Stimulated activated CD4-positive, alpha-beta T cell treated with anti-CD3 and anti-CD28 coated beads, Interleukin-1b, Interleukin-23, amount 100 ng/mL, for 48 hours (primary cell): ENCODE measurements around the gene WHRN.
A peak's percentile ranks its signal among the peaks of the same experiment; 100 is the strongest.

Experiments used
- DNase-seq: peaks from one replicate; pipeline ENCODE4 v3.0.0-alpha.2; 2020

The WHRN gene

GRCh38 chr9:114513055-114513958 lies 8.0 kb upstream of the WHRN start:
- no peak for DNase-seq

GRCh38 chr9:114511978-114512874 lies 7.0 kb upstream of the WHRN start:
- no peak for DNase-seq

DNA sequence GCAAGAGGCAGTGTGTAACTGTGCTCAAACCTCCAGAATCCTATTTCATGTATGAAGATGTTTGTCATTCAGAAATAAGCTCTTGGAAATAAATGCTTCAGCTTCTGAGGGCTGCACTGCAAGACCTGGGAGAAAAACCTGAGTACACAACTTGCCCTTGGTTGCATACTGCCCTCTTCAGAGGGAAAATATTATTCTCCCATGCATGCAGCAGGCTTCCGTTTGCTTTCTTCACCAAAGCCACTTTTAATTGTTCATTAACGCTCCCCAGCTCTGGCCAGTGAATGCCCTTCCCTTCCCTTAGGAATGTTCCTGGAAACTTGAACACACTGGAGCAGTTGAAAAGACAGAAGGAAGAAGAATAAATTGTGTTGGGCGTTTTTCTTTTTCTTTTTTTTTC lies 2.5 kb upstream of the WHRN start:
- no peak for DNase-seq

GRCh38 chr9:114506082-114506390 lies 763 bp upstream of the WHRN start:
- DNase-seq, result no peak

- peak; percentile 28 for DNase-seq
Measured at GRCh38 chr9:114504341-114505186, 709 bp downstream of the WHRN start.

GRCh38 chr9:114503522-114504340 lies 1.5 kb downstream of the WHRN start:
- DNase-seq, result no peak

DNA sequence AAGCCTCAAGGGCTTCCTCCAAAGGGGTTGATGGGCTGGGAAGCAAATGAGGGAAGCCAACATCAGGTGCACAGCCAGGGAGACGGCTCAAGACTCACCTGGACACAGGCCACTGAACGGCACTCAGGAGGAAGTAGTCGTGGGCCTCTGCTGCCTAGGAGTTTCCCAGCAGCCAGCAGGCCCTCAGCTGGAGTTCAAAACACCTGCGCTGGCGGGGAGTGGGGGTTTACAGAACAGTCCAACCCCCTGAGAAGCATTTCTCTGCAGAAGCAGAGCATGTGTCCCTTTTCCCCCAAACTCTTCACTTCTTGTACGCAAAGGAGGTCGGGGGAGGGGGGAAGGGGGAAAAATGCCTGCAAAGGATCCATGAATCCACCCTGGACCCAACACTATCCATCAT lies 2.3 kb downstream of the WHRN start:
- no peak for DNase-seq

- no peak for DNase-seq
Measured at GRCh38 chr9:114501796-114502682, 3.2 kb downstream of the WHRN start.

DNA sequence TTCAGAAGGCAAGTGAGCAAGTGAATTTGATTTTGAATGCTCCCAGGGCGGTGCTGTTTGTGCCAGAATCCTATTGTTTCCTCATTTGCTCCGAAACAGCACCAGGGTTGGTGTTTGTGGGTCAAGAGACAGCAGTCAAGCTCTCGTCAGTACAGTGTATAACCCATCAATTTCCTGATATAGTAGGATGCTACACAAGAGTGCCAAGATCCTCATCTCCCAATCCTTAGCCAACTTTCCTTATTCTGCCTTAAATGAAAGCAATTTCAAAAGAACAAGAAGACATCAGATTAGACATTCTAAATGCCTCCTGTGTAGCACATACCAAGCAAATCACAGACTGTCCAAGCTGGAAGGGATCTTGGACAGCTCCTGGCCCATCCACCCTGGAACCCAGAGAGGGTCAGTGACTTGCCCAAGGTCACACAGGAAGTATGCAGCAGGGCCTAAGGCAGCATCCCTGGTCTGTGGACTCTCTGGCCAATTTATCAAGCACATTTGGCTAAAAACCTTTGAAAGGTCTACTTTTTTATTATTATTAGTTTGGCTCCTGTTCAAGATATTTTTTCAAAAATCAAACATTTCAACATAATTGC lies 4.5 kb downstream of the WHRN start:
- no peak for DNase-seq

GRCh38 chr9:114499941-114500696 lies 5.2 kb downstream of the WHRN start:
- DNase-seq, result no peak

GRCh38 chr9:114499528-114499927 lies 5.7 kb downstream of the WHRN start:
- DNase-seq, result no peak

DNA sequence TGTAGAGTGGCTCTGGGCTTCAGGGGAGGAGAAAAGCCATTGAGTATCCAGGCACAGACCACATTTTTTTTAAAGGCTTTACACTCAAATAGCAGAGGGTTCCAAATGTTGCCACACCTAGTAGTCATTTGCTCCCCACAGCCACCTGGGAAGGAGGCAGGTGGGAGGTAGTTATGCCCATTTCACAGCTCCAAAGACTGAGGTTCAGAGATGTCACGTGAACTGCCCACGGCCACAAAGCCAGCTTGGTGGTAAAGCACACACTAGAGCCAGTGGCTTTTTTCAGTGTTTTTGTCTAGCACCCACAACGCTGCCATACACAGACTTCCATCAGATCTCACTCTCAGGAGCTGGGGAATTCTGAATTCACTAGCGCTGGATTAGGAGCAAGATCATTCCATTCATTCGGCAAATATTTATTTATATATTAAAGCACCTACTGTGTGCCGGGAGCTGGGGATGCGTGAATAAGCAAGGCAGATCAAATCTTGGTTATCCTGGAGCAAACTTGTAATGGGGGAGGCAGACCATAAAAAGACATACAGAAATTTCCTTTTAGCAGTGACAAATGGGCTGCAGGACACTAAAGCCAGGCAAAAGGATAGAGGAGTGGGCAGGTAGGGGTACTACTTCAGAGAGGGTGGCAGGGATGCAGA lies 7.4 kb downstream of the WHRN start:
- no peak for DNase-seq

DNA sequence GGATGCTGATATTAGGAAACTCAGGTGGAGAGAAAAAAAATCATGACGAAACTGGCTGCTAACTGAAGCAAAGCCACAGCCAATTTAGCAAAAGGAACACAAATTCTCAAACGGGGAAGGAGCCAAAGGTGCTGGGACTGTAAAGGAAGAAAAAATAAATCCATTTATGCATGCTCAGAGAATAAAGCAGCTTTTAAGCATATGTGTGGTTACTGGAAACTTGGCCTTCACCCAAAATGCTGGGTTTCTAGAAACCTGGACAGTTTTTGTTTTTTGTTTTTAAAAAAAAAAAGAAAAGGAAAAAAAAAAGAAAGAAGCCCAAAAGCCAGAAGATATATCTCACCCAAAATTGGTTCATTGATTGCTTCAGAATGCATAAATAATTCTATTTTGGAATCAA lies 8.0 kb downstream of the WHRN start:
- DNase-seq, result no peak

- DNase-seq, result no peak
Measured at GRCh38 chr9:114496011-114496410, 9.3 kb downstream of the WHRN start.

DNA sequence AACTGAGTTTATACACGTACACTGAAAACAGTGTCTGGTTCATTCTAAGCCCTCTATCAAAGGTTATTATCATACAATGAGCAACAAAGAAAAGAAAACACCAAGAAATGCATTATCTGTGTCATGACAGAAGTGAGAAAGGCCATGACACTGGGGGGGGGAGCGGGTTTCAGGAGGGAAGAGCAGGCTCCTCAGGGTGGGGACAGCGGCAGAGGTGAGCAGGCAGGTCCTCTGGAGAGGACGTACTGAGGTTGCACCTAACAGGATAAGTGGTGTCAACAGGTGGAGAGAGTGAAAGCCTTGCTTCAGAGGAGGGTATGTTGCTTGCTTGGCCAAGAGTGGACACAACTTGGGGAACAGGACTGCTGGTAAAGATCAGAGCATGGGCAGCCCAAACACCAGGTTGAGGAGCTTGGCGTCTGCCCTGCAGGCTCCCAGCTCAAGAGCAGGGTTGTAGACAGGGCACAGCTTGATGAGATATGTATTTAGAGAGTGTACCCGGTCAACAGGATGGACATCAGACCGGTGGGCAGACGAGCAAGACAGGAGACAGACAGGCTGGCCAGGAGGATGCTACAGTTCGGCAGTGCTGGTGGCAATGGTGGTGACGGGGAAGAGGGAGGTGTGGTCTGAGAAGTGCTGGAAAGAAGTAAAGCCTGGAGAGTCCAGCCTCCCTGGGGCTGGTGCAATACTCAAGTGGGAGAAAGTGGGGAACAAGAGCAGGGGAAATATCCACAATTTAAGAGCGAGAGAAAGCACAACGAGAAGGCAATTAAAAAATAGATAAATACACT lies 10.3 kb downstream of the WHRN start:
- DNase-seq, result no peak

GRCh38 chr9:114493521-114494184 lies 11.6 kb downstream of the WHRN start:
- DNase-seq, result no peak

- DNase-seq, result no peak
Measured at GRCh38 chr9:114492991-114493390, 12.3 kb downstream of the WHRN start.

DNA sequence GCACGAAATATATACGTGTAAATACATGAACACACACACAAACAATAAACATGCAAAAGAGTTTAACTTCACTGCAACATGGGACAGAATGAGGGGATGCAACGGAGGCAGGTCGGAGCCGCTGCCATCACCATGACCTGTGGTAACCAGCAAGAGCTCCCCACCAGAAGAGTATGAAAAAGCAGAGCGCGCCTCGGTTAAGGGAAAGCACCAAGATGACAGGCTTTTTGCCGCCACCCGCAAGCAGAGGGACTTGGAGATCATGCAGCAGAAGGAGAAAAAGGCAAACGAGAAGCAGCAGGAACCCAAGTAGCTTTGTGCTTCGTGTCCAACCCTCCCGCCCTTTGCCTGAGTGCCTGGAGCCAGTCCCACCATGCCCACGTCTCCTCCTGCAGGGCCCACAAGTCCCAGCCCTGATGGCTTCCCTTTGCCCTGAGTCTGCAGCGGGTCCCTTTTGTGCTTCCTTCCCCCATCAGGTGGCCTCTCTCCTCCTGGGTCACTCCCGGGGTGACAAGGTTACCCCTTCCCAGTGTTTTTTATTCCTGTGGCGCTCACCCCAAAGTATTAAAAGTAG lies 13.8 kb downstream of the WHRN start:
- DNase-seq, result no peak
